Chondrocyte (in vitro differentiated cells): Measurements from ENCODE around the gene NFYC. TPM values are rescaled to one million over a fixed set of nuclear protein-coding genes. Genes with fewer than 3 reads are reported as not detected.

Experiments used
- DNase-seq: peaks from one replicate; pipeline ENCODE4 v3.0.0; 2021; ENCODE audit warnings: mixed read lengths, low spot score
- H3K27ac Mint-ChIP-seq: one replicate; pipeline ENCODE4 v1.8.0; 2021; ENCODE audit warnings: mild to moderate bottlenecking, moderate library complexity, mixed read lengths; ENCODE audit not compliant: unreplicated experiment
- H3K27me3 Mint-ChIP-seq: 2 replicates; pipeline ENCODE4 v1.8.0; 2021; ENCODE audit warnings: low read depth, mixed read lengths
- H3K36me3 Mint-ChIP-seq: 2 replicates; pipeline ENCODE4 v1.8.0; 2021; ENCODE audit warnings: low read depth, mixed read lengths
- H3K4me1 Mint-ChIP-seq: 2 replicates; pipeline ENCODE4 v1.8.0; 2021; ENCODE audit warnings: low read depth, mild to moderate bottlenecking, mixed read lengths
- H3K4me3 Mint-ChIP-seq: one replicate; pipeline ENCODE4 v1.8.0; 2021; ENCODE audit warnings: mild to moderate bottlenecking, moderate library complexity, mixed read lengths; ENCODE audit not compliant: unreplicated experiment
- H3K9me3 Mint-ChIP-seq: 2 replicates; pipeline ENCODE4 v1.8.0; 2021; ENCODE audit warnings: low read depth, mixed read lengths
- total RNA-seq: library from RNA; stranded (reverse); gene quantifications from 3 replicates; pipeline ENCODE4 v1.2.1, GENCODE V29; 2021
- TF ChIP-seq, protein P1 (sequence below): fragments of 200-600 bp; sonication (generic); IDR thresholded peaks from 2 replicates; pipeline ENCODE4 v1.5.0; 2021; ENCODE audit warnings: antibody characterized with exemption, mild to moderate bottlenecking, moderate library complexity

NFYC gene
- total RNA-seq, 1 donor from 2014 or later, result 35.8 TPM

GRCh38 chr1:40808444-40808843 lies 116.9 kb downstream of the NFYC start:
- H3K4me1 Mint-ChIP-seq, result peaks cover 42% of the 10 kb centered on the region
- DNase-seq, result no peak
- no peaks in the 10 kb centered on the region for H3K27me3 Mint-ChIP-seq
- TF ChIP-seq, protein P1, sequence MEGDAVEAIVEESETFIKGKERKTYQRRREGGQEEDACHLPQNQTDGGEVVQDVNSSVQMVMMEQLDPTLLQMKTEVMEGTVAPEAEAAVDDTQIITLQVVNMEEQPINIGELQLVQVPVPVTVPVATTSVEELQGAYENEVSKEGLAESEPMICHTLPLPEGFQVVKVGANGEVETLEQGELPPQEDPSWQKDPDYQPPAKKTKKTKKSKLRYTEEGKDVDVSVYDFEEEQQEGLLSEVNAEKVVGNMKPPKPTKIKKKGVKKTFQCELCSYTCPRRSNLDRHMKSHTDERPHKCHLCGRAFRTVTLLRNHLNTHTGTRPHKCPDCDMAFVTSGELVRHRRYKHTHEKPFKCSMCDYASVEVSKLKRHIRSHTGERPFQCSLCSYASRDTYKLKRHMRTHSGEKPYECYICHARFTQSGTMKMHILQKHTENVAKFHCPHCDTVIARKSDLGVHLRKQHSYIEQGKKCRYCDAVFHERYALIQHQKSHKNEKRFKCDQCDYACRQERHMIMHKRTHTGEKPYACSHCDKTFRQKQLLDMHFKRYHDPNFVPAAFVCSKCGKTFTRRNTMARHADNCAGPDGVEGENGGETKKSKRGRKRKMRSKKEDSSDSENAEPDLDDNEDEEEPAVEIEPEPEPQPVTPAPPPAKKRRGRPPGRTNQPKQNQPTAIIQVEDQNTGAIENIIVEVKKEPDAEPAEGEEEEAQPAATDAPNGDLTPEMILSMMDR, result no peak
- H3K27ac Mint-ChIP-seq, result peak overlapping the region; percentile 96
- H3K4me3 Mint-ChIP-seq, result no peak overlapping the region
- H3K36me3 Mint-ChIP-seq, result peaks cover 4% of the 10 kb centered on the region
- H3K9me3 Mint-ChIP-seq, result no peaks in the 10 kb centered on the region

GRCh38 chr1:40808909-40809308 lies 117.4 kb downstream of the NFYC start:
- H3K9me3 Mint-ChIP-seq, result no peaks in the 10 kb centered on the region
- no peak overlapping the region for H3K4me3 Mint-ChIP-seq
- TF ChIP-seq, protein P1, result no peak
- H3K27me3 Mint-ChIP-seq, result no peaks in the 10 kb centered on the region
- DNase-seq, result no peak
- peak overlapping the region; percentile 96 for H3K27ac Mint-ChIP-seq
- peaks cover 42% of the 10 kb centered on the region for H3K4me1 Mint-ChIP-seq
- peaks cover 4% of the 10 kb centered on the region for H3K36me3 Mint-ChIP-seq

- no peaks in the 10 kb centered on the region for H3K9me3 Mint-ChIP-seq
- no peak overlapping the region for H3K27ac Mint-ChIP-seq
- DNase-seq, result no peak
- TF ChIP-seq, protein P1, result no peak
- H3K27me3 Mint-ChIP-seq, result no peaks in the 10 kb centered on the region
- peaks cover 4% of the 10 kb centered on the region for H3K36me3 Mint-ChIP-seq
- no peak overlapping the region for H3K4me3 Mint-ChIP-seq
- peaks cover 36% of the 10 kb centered on the region for H3K4me1 Mint-ChIP-seq
Observed at GRCh38 chr1:40810927-40811326, 119.4 kb downstream of the NFYC start.

GRCh38 chr1:40815420-40815819 lies 123.9 kb downstream of the NFYC start:
- Mint-ChIP-seq H3K27ac (no peak overlapping the region), H3K4me1 (peaks cover 10% of the 10 kb centered on the region), H3K27me3 (no peaks in the 10 kb centered on the region), H3K4me3 (no peak overlapping the region), H3K9me3 (no peaks in the 10 kb centered on the region), H3K36me3 (peaks cover 4% of the 10 kb centered on the region)
- DNase-seq, result no peak
- TF ChIP-seq, protein P1, result no peak

GRCh38 chr1:40817791-40818263 lies 126.3 kb downstream of the NFYC start:
- Mint-ChIP-seq H3K9me3 (no peaks in the 10 kb centered on the region), H3K36me3 (peaks cover 3% of the 10 kb centered on the region), H3K27ac (no peak overlapping the region), H3K27me3 (no peaks in the 10 kb centered on the region), H3K4me3 (peak overlapping the region; percentile 60), H3K4me1 (peaks cover 27% of the 10 kb centered on the region)
- no peak for DNase-seq
- TF ChIP-seq, protein P1, result no peak
